Measurements from ENCODE around the gene XRCC3.

The XRCC3 gene

GRCh38 chr14:103697603-103698379 is 17.5 kb downstream of the XRCC3 start:
- Histone ChIP-seq H3K4me1 (ENCODE audit: control insufficient read depth, insufficient read depth, low read length) (peaks cover 11% of the 10 kb centered on the region), H3K27ac (ENCODE audit: extremely low read depth, low read depth, low read length) (peak overlapping the region; percentile 41; the same call in 1 of the 2 replicates), H3K4me3 (ENCODE audit: low read depth, low read length) (no peak overlapping the region), H3K9me3 (ENCODE audit: control insufficient read depth, insufficient read depth, low read depth, low read length) (no peaks in the 10 kb centered on the region), H3K36me3 (ENCODE audit: control insufficient read depth in 2 of 2, insufficient read depth in 1 of 2, low read length in 2 of 2) (peaks cover 6 to 81% of the 10 kb centered on the region in 2 experiments; a peak in 2 of 3 replicates)
- TF ChIP-seq ZNF223 (tag by site-specific recombination; IDR thresholded peaks at IDR 0.05) (peak; percentile 67; the same call in 1 of the 2 replicates), ZNF626 (tag by site-specific recombination; IDR thresholded peaks at IDR 0.05) (no peak), ZNF600 (tag by site-specific recombination; IDR thresholded peaks at IDR 0.05) (peak; percentile 50)
- ChIA-PET POLR2A (interaction anchor here (6.4 kb wide), 1 partner anchor 17 kb away, joined by 31 read pairs; the partner anchor contains the start of genes XRCC3 and ZFYVE21), CTCF (no interaction called here)

- H3K4me3 ChIP-seq (ENCODE audit: low read depth, low read length) = no peak overlapping the region
- TF ChIP-seq ZNF677 (tag by site-specific recombination; IDR thresholded peaks at IDR 0.05) = no peak
- TF ChIP-seq ZNF513 (tag by site-specific recombination; IDR thresholded peaks at IDR 0.05) = no peak
- no peak for TF ChIP-seq ZNF184 (tag by site-specific recombination; IDR thresholded peaks at IDR 0.05)
- no peaks in the 10 kb centered on the region for H3K9me3 ChIP-seq (ENCODE audit: control insufficient read depth, insufficient read depth, low read depth, low read length)
- POLR2A ChIA-PET = no interaction called here
- peaks cover 11% of the 10 kb centered on the region for H3K4me1 ChIP-seq (ENCODE audit: control insufficient read depth, insufficient read depth, low read length)
- H3K36me3 ChIP-seq (ENCODE audit: control insufficient read depth in 2 of 2, insufficient read depth in 1 of 2, low read length in 2 of 2) = peaks cover 6 to 80% of the 10 kb centered on the region in 2 experiments; a peak in 2 of 3 replicates
- H3K27ac ChIP-seq (ENCODE audit: extremely low read depth, low read depth, low read length) = peak overlapping the region; percentile 41; the same call in 1 of the 2 replicates
- CTCF ChIA-PET = no interaction called here
These were observed 18.0 kb downstream of the XRCC3 start for GRCh38 chr14:103697206-103697602.

- Histone ChIP-seq H3K27ac (ENCODE audit: extremely low read depth, low read depth, low read length) (0 out of 2 replicates have a peak overlapping the region, but pooled peaks have one; percentile 25), H3K9me3 (ENCODE audit: control insufficient read depth, insufficient read depth, low read depth, low read length) (no peaks in the 10 kb centered on the region), H3K36me3 (ENCODE audit: control insufficient read depth in 2 of 2, insufficient read depth in 1 of 2, low read length in 2 of 2) (peaks cover 6 to 78% of the 10 kb centered on the region in 2 experiments; a peak in 2 of 3 replicates), H3K4me1 (ENCODE audit: control insufficient read depth, insufficient read depth, low read length) (peaks cover 11% of the 10 kb centered on the region), H3K4me3 (ENCODE audit: low read depth, low read length) (no peak overlapping the region)
- TF ChIP-seq ZIC2 (tag by site-specific recombination; IDR thresholded peaks at IDR 0.05) (peak; percentile 77), ZNF449 (tag by site-specific recombination; IDR thresholded peaks at IDR 0.05) (no peak), ZBTB48 (tag by site-specific recombination; IDR thresholded peaks at IDR 0.05) (peak; percentile 67), ZSCAN18 (tag by site-specific recombination; IDR thresholded peaks at IDR 0.05) (no peak), KLF1 (tag by site-specific recombination; IDR thresholded peaks at IDR 0.05) (0 out of 2 replicates have a peak, but pooled peaks have one; percentile 26), KLF9 (tag by site-specific recombination; IDR thresholded peaks at IDR 0.05; ENCODE audit: low read depth) (peak; percentile 22; the same call in 1 of the 2 replicates), ZNF600 (tag by site-specific recombination; IDR thresholded peaks at IDR 0.05) (peak; percentile 84)
- POLR2A ChIA-PET = no interaction called here
- CTCF ChIA-PET = no interaction called here
These were observed 18.7 kb downstream of the XRCC3 start for GRCh38 chr14:103696466-103697071.

Data from HEK293 (cell line).